Heart left ventricle (tissue), 13 donors: ENCODE results near the gene GRK3.
"Not testable (repeated sequence)": the region's sequence is repeated elsewhere in the genome, so short reads cannot be mapped to it uniquely, and the experiment has no call there.

Experiments used
- POLR2A ChIP-seq, 2 donors: fragments of 450-650 bp; IDR thresholded peaks; one replicate each; pipeline ENCODE4 v1.6.1; 2017; ENCODE audit warnings: antibody characterized with exemption in 2 of 2, mild to moderate bottlenecking in 2 of 2, moderate library complexity in 2 of 2
- TF ChIP-seq, protein P1 (sequence below), 12 donors: fragments of 200-600 bp; sonication (generic) in 4 of 12; IDR thresholded peaks; one replicate each; pipeline versions ENCODE4 v1.5.0 to v1.8.0; 2018 to 2022; ENCODE audit warnings: antibody characterized with exemption in 12 of 12, mild to moderate bottlenecking in 5 of 12
- donor health status: ischemic (EF 13 %, LVEDD 7.1; RV severe dilation, severe dysfunction).
- donor health status: DM: no; HTN: yes; CAD: no.
- donor health status: DM: no; HTN: no; CAD: no.
- donor health status: ischemic (EF 25% LVEDD 6.9; RV normal size, moderate dysfunction).
- donor health status: ischemic (EF 25% LVEDD 5.7; RV mildly dilated, moderate dysfunction).
- donor health status: ischemic (EF 35%, LVEDD 5.7; RV mildly dilated, moderate dysfunction).
- donor health status: nonischemic (EF 11% LVEDD 7.7; RV severe dilation, severe dysfunction).
- donor health status: DM: yes; HTN: yes; CAD: no.
- donor health status: PGD.
- donor health status: ischemic (EF 29% LVEDD 5.4; RV normal size, mild dysfunction).
- donor health status: nonischemic (EF 23%, LVEDD 6.1; RV moderate dilation, normal function).

DNA sequence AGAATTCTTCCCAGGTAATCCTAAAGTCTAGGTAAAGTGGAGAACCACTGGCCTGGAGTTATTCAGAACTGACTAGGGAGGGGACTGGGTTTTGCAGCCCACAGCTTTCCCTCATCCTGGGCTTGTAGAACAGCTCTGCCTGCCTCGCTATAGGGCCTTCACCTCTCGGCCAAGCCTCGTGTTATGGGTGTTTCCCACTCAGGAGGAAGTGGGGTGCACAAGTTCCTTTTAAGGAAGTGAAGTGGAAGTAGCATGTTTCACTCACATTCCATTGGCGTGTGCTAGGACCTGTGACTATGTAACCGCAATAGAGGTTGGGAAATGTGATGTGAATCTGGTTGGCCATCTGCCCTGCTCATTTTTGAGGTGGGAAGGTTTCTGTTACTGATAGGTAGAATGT lies 20.5 kb downstream of the GRK3 start:
- TF ChIP-seq, protein P1, sequence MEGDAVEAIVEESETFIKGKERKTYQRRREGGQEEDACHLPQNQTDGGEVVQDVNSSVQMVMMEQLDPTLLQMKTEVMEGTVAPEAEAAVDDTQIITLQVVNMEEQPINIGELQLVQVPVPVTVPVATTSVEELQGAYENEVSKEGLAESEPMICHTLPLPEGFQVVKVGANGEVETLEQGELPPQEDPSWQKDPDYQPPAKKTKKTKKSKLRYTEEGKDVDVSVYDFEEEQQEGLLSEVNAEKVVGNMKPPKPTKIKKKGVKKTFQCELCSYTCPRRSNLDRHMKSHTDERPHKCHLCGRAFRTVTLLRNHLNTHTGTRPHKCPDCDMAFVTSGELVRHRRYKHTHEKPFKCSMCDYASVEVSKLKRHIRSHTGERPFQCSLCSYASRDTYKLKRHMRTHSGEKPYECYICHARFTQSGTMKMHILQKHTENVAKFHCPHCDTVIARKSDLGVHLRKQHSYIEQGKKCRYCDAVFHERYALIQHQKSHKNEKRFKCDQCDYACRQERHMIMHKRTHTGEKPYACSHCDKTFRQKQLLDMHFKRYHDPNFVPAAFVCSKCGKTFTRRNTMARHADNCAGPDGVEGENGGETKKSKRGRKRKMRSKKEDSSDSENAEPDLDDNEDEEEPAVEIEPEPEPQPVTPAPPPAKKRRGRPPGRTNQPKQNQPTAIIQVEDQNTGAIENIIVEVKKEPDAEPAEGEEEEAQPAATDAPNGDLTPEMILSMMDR (IDR thresholded peaks at IDR 0.05): not testable (repeated sequence)
- not testable (repeated sequence) for TF ChIP-seq POLR2A (IDR thresholded peaks at IDR 0.05)
